WERI-Rb-1 (cell line): ENCODE results near the gene OMP.

ENCODE experiments used
- DNase-seq: peaks from one replicate; pipeline ENCODE4 v3.0.0-alpha.2; 2020
- H3K27ac ChIP-seq: fragments of 250-450 bp; sonication (Bioruptor Pico); 2 replicates; pipeline ENCODE4 v1.5.1; 2020; ENCODE audit warnings: mild to moderate bottlenecking, moderate library complexity
- H3K27me3 ChIP-seq: fragments of 250-450 bp; sonication (Bioruptor Pico); 2 replicates; pipeline ENCODE4 v1.5.1; 2021; ENCODE audit warnings: mild to moderate bottlenecking, low read depth, moderate library complexity; ENCODE audit not compliant: insufficient read depth, severe bottlenecking
- H3K36me3 ChIP-seq: fragments of 250-450 bp; sonication (Bioruptor Pico); 2 replicates; pipeline ENCODE4 v1.5.1; 2020; ENCODE audit warnings: mild to moderate bottlenecking, moderate library complexity
- H3K4me3 ChIP-seq: 2 replicates; pipeline ENCODE4 v1.5.1; 2011; ENCODE audit warnings: low read depth, mild to moderate bottlenecking, control low read depth, low read length
- H3K9me3 ChIP-seq: fragments of 250-450 bp; sonication (Bioruptor Pico); 2 replicates; pipeline ENCODE4 v1.5.1; 2021; ENCODE audit warnings: mild to moderate bottlenecking, moderate library complexity; ENCODE audit not compliant: severe bottlenecking
- CTCF ChIP-seq: IDR thresholded peaks from 2 replicates; pipeline ENCODE4 v1.5.1; 2011; ENCODE audit warnings: low read depth, mild to moderate bottlenecking, control low read depth, inconsistent platforms, low read length

The OMP gene

GRCh38 chr11:77086521-77087472, 15.8 kb upstream of the OMP start:
- DNase-seq: no peak
- Histone ChIP-seq H3K36me3 (no peaks in the 10 kb centered on the region), H3K27me3 (no peaks in the 10 kb centered on the region), H3K9me3 (no peaks in the 10 kb centered on the region), H3K27ac (no peak overlapping the region), H3K4me3 (no peak overlapping the region)
- TF ChIP-seq CTCF: no peak

GRCh38 chr11:77087723-77088225, 14.9 kb upstream of the OMP start:
- Histone ChIP-seq H3K9me3 (no peaks in the 10 kb centered on the region), H3K36me3 (no peaks in the 10 kb centered on the region), H3K4me3 (no peak overlapping the region), H3K27ac (no peak overlapping the region), H3K27me3 (no peaks in the 10 kb centered on the region)
- no peak for DNase-seq
- TF ChIP-seq CTCF: no peak

GRCh38 chr11:77088236-77089003, 14.2 kb upstream of the OMP start:
- H3K9me3 ChIP-seq: no peaks in the 10 kb centered on the region
- no peak for TF ChIP-seq CTCF
- DNase-seq: no peak
- no peak overlapping the region for H3K4me3 ChIP-seq
- no peak overlapping the region for H3K27ac ChIP-seq
- H3K36me3 ChIP-seq: no peaks in the 10 kb centered on the region
- no peaks in the 10 kb centered on the region for H3K27me3 ChIP-seq

- Histone ChIP-seq H3K27ac (no peak overlapping the region), H3K4me3 (no peak overlapping the region), H3K9me3 (no peaks in the 10 kb centered on the region), H3K27me3 (no peaks in the 10 kb centered on the region), H3K36me3 (no peaks in the 10 kb centered on the region)
- DNase-seq: no peak
- TF ChIP-seq CTCF: no peak
These were observed 13.6 kb upstream of the OMP start for GRCh38 chr11:77089004-77089545.

GRCh38 chr11:77090046-77090372, 12.6 kb upstream of the OMP start:
- TF ChIP-seq CTCF: no peak
- no peak for DNase-seq
- Histone ChIP-seq H3K27ac (no peak overlapping the region), H3K4me3 (no peak overlapping the region), H3K9me3 (no peaks in the 10 kb centered on the region), H3K27me3 (no peaks in the 10 kb centered on the region), H3K36me3 (no peaks in the 10 kb centered on the region)
